ENCODE measurements around the gene SLC7A5.
"Not testable (repeated sequence)": the region's sequence is repeated elsewhere in the genome, so short reads cannot be mapped to it uniquely, and the experiment has no call there.

The SLC7A5 gene

GRCh38 chr16:87834005-87834667 lies 35.2 kb downstream of the SLC7A5 start:
- DNase-seq (ENCODE audit: low read depth in 1 of 2, low spot score in 1 of 2), result no peak

DNA sequence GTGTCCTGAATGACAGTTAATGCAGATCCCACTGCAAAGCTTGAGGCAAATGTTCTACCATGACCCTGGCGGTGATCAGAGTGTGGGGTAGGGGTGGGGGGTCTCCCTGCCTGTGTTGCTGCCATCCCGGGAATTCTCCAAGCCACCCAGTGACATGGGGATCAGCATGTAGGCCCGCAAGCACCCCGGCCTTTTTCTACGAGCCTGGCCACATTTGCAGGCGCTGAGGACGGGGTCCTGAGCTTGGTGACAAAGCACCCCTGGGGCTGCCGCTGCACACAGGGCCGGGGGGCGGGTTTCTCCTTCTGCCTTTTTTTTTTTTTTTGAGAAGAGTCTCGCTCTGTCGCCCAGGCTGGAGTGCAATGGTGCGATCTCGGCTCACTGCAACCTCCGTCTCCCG lies 35.8 kb downstream of the SLC7A5 start:
- DNase-seq (ENCODE audit: low read depth in 1 of 2, low spot score in 1 of 2), result no peak

- no peak for DNase-seq (ENCODE audit: low read depth in 1 of 2, low spot score in 1 of 2)
Observed at GRCh38 chr16:87832741-87833502, 36.4 kb downstream of the SLC7A5 start.

DNA sequence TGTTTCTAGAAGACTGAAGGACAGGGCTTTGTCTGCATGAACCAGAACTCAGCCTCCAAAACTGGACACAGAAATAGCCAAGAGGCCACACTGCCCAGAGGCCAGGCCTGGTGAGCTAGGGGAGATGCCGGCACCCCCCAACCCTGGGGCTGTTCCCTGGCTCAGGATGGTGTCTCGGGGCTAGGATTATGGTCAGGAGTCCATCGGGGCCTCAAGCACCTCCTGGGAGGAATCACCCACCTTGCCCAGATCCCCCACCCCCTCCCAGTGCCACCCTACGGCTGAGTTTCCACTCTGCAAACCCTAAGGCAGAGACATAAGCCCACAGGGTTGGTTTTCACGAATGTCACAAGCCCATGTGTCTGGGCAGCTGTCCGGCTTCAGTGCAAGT lies 37.2 kb downstream of the SLC7A5 start:
- no peak for DNase-seq (ENCODE audit: low read depth in 1 of 2, low spot score in 1 of 2)

GRCh38 chr16:87831421-87832136 lies 37.7 kb downstream of the SLC7A5 start:
- DNase-seq (ENCODE audit: low read depth in 1 of 2, low spot score in 1 of 2), result no peak

- no peak for DNase-seq (ENCODE audit: low read depth in 1 of 2, low spot score in 1 of 2)
Observed at GRCh38 chr16:87830673-87831420, 38.5 kb downstream of the SLC7A5 start.

GRCh38 chr16:87829988-87830672 lies 39.2 kb downstream of the SLC7A5 start:
- DNase-seq (ENCODE audit: low read depth in 1 of 2, low spot score in 1 of 2), result no peak

DNA sequence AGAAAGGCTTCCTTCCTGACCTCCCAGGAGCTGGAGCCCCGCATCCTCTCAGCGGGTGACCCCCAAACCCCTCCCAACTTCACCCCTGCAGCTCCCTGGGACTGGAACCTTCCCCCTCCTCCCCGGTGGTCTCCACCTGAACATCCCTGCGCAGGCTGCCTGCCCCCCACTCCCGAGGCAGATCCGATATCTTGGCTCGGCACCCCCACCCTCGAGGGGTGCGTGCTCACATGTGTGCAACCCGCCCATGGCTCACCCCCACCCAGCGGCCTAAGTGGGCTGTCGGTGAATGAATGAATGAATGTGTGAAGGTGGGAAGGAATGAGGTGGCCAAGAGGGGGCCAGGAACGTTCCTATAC lies 39.7 kb downstream of the SLC7A5 start:
- no peak for DNase-seq (ENCODE audit: low read depth in 1 of 2, low spot score in 1 of 2)

DNA sequence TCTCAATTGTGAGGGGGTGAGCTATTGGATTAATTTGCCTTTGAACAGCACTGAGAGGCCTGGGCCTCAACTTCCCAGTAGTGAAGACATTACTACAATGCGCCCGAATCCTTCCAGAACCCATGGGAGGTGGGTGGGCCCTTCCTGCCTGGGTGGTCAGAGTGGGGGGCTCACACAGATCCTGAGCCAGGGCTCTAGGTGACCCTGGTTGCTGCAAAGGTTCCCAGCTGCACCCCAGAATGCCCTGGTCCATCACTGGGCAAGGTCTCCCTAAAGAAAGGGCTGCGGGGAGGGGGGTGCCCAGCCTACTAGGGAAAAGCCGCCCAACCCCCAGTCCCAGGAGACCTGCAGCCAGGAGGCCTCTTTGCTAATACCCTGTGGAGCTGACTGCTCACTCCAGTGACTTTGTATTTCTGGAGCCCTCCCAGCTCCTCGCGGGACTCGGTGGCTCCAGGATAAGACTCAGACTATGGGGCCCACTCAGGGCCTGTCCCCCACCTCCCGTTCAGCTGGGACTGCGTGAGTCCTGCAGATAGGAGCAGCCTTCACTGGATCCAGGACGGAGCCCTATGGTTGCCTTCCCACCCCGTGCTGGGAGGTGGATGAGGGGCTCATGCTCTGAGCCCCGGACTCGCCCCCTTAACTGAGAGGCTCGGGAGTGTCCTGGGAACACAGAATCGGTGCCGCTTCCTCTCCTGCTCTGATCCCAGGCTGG lies 40.2 kb downstream of the SLC7A5 start:
- no peak for DNase-seq (ENCODE audit: low read depth in 1 of 2, low spot score in 1 of 2)

DNA sequence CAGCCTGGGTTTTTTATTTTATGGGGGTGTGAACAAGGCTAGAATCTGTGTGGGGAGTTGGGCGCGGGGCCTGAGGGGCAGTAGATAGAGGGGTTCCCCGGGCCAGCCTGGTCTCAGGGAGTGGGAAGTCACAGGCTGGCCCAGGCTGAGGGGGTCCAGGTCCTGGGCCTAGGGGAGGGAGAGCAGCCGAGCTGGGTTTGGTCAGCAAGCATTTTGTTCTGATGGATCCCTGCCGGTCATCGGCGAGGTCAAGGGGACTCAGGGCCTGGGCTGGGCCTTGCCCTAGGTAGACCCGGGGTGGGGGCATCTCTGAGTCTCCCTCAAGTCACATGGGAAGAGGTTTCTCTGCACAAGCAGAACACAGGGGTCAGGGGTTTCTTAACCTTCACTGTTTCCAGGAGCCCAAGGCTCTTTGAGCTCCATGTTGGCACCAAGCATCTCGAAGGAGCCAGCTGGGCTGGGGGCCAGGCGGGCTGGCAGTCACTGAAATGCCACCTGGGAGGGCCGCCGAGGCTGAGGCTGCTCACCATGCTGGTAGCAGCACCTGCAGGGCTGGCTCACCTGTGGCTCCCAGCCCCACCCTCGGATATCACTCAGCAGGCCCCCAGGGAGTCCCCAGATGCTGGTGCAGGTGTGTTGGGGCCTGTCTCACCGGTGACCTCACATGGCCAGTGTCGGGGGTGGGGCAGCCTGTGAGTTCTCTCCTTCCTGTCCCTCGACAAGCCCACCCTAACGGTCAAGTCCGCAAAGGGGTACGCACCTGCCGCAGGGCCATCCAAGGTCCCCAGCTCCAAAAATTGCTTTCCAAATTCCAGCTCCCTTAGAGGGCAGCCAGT lies 41.0 kb downstream of the SLC7A5 start:
- DNase-seq (ENCODE audit: low read depth in 1 of 2, low spot score in 1 of 2), result no peak

DNA sequence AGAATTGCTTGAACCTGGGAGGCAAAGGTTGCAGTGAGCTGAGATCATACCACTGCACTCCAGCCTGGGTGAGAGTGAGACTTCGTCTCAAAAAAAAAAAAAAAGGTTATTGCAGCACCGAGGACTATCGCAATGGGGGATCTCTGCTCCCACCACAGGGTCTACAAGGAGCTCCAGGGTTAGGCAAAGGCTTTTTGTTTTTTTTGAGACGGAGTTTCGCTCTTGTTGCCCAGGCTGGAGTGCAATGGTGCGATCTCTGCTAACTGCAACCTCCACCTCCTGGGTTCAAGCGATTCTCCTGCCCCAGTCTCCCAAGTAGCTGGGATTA lies 41.8 kb downstream of the SLC7A5 start:
- not testable (repeated sequence) for DNase-seq (ENCODE audit: low read depth in 1 of 2, low spot score in 1 of 2)

GRCh38 chr16:87826798-87827587 lies 42.3 kb downstream of the SLC7A5 start:
- no peak for DNase-seq (ENCODE audit: low read depth in 1 of 2, low spot score in 1 of 2)

DNA sequence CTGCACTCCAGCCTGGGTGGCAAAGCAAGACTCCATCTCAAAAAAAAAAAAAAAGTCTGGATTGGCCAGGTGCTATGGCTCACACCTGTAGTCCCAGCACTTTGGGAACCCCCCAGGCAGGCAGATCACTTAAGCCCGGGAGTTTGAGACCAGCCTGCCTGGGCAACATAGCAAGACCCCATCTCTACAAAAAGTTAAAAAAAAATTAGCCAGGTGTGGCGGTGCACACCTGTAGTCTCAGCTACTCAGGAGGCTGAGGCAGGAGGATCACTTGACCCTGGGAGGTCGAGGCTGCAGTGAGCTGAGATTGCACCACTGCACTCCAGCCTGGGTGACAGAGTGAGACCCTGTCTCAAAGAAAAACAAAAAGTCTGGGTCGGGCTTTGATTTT lies 42.9 kb downstream of the SLC7A5 start:
- not testable (repeated sequence) for DNase-seq (ENCODE audit: low read depth in 1 of 2, low spot score in 1 of 2)

GRCh38 chr16:87825842-87826120 lies 43.5 kb downstream of the SLC7A5 start:
- DNase-seq (ENCODE audit: low read depth in 1 of 2, low spot score in 1 of 2), result not testable (repeated sequence)

GRCh38 chr16:87824991-87825841 lies 44.1 kb downstream of the SLC7A5 start:
- DNase-seq (ENCODE audit: low read depth in 1 of 2, low spot score in 1 of 2), result no peak

GRCh38 chr16:87824016-87824990 lies 45.0 kb downstream of the SLC7A5 start:
- DNase-seq (ENCODE audit: low read depth in 1 of 2, low spot score in 1 of 2), result no peak
